Lower lobe of right lung (tissue), 2 donors: ENCODE results near the gene ZNF609. TPM values are rescaled to one million over a fixed set of nuclear protein-coding genes. Genes with fewer than 3 reads are reported as not detected.

ENCODE experiments used
- ATAC-seq, 2 donors: fragments of 200-7000 bp; cut with Tn5 transposase; one replicate each; pipeline ENCODE4 v1.9.1; 2020 to 2022; ENCODE audit warnings: mild to moderate bottlenecking in 2 of 2, moderate library complexity in 2 of 2
- DNase-seq: peaks from one replicate; pipeline ENCODE4 v3.0.0-alpha.2; 2020
- H3K27ac ChIP-seq: fragments of 200-600 bp; one replicate; pipeline ENCODE4 v1.8.0; 2022
- H3K27me3 ChIP-seq: fragments of 200-600 bp; one replicate; pipeline ENCODE4 v1.8.0; 2022; ENCODE audit warnings: low read depth
- H3K36me3 ChIP-seq: fragments of 200-600 bp; one replicate; pipeline ENCODE4 v1.8.0; 2022; ENCODE audit warnings: mild to moderate bottlenecking
- H3K4me1 ChIP-seq: fragments of 200-600 bp; one replicate; pipeline ENCODE4 v1.8.0; 2022
- H3K4me3 ChIP-seq: fragments of 200-600 bp; one replicate; pipeline ENCODE4 v1.8.0; 2022; ENCODE audit warnings: mild to moderate bottlenecking
- H3K9me3 ChIP-seq: fragments of 200-600 bp; one replicate; pipeline ENCODE4 v1.8.0; 2022
- intact Hi-C: fragments of 100-400 bp; cut with DNase I; formaldehyde crosslinking; loops from one replicate; pipeline ENCODE4 v1.11.0; 2022
- total RNA-seq: library from RNA; stranded (reverse); fragmentation: NEBNext Ultra II Directional; extraction: Animal tissue kit (Norgen Biotek cat#: 25700); gene quantifications from one replicate; pipeline ENCODE4 v1.2.1, GENCODE V29; 2021
- TF ChIP-seq, protein P1 (sequence below): fragments of 200-600 bp; IDR thresholded peaks from one replicate; pipeline ENCODE4 v1.8.0; 2022; ENCODE audit warnings: antibody characterized with exemption, mild to moderate bottlenecking
- donor health status: DM: no; HTN: yes; CAD: no; lungs with severe emphysema.

ZNF609 gene
- total RNA-seq, 1 donor from 2014 or later: 45.3 TPM

DNA sequence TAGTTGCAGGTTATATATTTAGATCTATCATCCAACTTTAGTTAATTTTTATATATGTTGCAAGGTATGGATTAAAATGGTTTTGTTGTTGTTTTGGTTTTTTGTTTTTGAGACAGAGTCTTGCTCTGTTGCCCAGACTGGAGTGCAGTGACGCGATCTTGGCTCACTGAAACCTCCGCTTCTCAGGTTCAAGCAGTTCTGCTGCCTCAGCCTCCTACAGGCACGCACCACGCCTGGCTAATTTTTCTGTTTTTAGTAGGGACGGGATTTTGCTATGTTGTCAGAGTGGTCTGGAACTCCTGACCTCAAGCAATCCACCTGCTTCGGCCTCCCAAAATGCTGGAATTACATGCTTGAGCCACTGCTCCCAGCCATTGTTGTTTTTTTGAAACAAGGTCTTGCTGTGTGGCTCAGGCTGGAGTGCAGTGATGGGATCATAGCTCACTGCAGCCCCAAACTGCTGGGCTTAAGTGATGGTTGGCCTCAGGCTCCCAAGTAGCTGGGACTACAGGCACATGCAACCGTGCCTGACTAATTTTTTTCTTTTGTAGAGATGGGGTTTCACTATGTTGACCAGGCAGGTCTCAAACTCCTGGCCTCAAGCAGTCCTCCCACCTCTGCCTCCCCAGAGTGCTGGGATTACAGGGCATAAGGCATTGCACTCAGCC lies 92.0 kb downstream of the ZNF609 start:
- ATAC-seq (no peak), DNase-seq (no peak)
- no peak overlapping the region for H3K27ac ChIP-seq
- no peaks in the 10 kb centered on the region for H3K9me3 ChIP-seq
- H3K4me3 ChIP-seq: no peak overlapping the region
- H3K36me3 ChIP-seq: no peaks in the 10 kb centered on the region
- TF ChIP-seq, protein P1, sequence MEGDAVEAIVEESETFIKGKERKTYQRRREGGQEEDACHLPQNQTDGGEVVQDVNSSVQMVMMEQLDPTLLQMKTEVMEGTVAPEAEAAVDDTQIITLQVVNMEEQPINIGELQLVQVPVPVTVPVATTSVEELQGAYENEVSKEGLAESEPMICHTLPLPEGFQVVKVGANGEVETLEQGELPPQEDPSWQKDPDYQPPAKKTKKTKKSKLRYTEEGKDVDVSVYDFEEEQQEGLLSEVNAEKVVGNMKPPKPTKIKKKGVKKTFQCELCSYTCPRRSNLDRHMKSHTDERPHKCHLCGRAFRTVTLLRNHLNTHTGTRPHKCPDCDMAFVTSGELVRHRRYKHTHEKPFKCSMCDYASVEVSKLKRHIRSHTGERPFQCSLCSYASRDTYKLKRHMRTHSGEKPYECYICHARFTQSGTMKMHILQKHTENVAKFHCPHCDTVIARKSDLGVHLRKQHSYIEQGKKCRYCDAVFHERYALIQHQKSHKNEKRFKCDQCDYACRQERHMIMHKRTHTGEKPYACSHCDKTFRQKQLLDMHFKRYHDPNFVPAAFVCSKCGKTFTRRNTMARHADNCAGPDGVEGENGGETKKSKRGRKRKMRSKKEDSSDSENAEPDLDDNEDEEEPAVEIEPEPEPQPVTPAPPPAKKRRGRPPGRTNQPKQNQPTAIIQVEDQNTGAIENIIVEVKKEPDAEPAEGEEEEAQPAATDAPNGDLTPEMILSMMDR: no peak
- H3K4me1 ChIP-seq: no peaks in the 10 kb centered on the region
- intact Hi-C loops: no loop called here
- no peaks in the 10 kb centered on the region for H3K27me3 ChIP-seq

DNA sequence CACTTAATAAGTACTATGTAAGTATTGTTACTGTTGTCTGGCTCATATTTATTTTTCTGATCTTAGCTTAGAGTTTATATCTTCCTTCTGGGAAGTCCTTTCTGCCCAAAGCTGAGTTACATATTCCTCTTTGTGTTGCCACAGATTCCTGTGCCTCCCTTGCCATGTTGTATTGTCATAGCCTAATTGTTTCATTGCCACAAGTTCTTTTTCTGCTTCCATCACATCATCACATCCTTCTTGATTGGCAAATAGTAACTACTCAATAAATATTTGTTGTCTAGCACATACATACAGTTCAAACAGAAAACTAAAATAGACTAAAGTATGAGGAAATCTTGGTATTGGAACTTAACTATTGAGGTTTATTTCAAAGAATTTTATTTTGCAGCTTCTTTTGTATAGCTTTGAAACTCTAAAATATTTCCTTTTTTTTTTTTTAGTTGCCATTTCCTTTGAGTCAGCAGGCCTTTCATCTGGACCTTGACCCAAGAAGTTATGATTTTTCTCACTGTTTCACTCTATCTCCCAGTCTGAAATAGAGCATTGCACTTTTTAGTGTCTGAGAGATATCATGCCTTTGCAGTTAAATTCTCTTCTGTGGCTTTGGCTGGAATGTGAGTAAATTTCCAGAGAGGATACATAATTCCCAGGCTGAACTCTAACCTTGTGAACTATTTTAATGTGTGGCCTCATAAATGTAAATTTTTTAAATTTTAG lies 98.2 kb downstream of the ZNF609 start:
- intact Hi-C loops: no loop called here
- ATAC-seq: no peak

DNA sequence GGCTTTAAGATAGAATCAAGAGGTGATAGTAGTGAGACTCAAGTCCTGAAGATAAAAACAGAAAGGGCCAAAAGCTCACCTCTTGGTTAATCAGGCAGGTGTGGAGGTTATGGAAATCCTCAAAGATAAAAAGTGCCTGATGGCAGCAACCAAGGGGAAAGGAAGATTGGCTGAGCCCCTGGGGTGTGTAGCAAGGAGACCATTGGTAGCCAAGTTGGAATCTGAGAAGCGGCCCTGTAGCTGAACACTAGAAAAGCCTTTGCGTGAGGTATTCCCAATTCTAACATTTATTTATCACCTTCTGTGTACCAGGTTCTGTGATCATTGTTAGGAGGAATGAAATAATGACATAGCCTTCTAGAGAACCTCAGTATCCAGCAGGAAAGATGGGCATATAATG lies 98.9 kb downstream of the ZNF609 start:
- H3K4me3 ChIP-seq: no peak overlapping the region
- TF ChIP-seq, protein P1: no peak
- no peaks in the 10 kb centered on the region for H3K27me3 ChIP-seq
- no peak for DNase-seq
- no peaks in the 10 kb centered on the region for H3K4me1 ChIP-seq
- H3K9me3 ChIP-seq: no peaks in the 10 kb centered on the region
- no peaks in the 10 kb centered on the region for H3K36me3 ChIP-seq
- ATAC-seq: no peak
- H3K27ac ChIP-seq: no peak overlapping the region
- intact Hi-C loops: no loop called here

More for the DNA sequence above, 98.2 kb downstream of the ZNF609 start:
- Histone ChIP-seq H3K4me1 (no peaks in the 10 kb centered on the region), H3K9me3 (no peaks in the 10 kb centered on the region), H3K27me3 (no peaks in the 10 kb centered on the region), H3K4me3 (no peak overlapping the region), H3K36me3 (no peaks in the 10 kb centered on the region), H3K27ac (no peak overlapping the region)
- no peak for DNase-seq
- TF ChIP-seq, protein P1: no peak

DNA sequence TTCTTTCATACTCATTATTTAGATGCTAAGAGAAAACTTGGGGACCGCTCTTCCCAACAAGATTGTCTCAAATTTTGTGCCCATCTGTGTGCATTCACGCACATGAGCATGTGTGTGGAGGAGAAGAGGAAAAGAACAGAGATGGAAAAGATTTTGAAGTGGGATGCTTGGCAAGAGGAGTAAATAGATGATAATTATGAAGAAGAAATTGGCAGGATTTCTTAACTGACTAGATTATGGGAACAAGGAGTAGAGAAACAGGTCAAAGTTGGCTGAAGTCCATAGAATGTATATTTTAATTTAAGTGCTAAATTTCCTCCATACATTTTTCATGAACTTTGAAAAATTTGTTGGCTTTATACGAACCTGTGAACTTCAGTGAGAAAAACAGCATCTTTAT lies 100.1 kb downstream of the ZNF609 start:
- no peak for ATAC-seq
- no peaks in the 10 kb centered on the region for H3K36me3 ChIP-seq
- no peak overlapping the region for H3K27ac ChIP-seq
- intact Hi-C loops: no loop called here
- no peaks in the 10 kb centered on the region for H3K9me3 ChIP-seq
- H3K4me3 ChIP-seq: no peak overlapping the region
- H3K27me3 ChIP-seq: no peaks in the 10 kb centered on the region
- H3K4me1 ChIP-seq: no peaks in the 10 kb centered on the region
- TF ChIP-seq, protein P1: no peak
- DNase-seq: no peak

- Histone ChIP-seq H3K4me1 (no peaks in the 10 kb centered on the region), H3K27ac (no peak overlapping the region), H3K27me3 (no peaks in the 10 kb centered on the region), H3K4me3 (no peak overlapping the region), H3K36me3 (no peaks in the 10 kb centered on the region), H3K9me3 (no peaks in the 10 kb centered on the region)
- DNase-seq (no peak), ATAC-seq (no peak)
- TF ChIP-seq, protein P1: no peak
- intact Hi-C loops: no loop called here
These were observed 100.6 kb downstream of the ZNF609 start for GRCh38 chr15:64560998-64561397.
